Measurements from ENCODE around the gene PTPRT.

DNA sequence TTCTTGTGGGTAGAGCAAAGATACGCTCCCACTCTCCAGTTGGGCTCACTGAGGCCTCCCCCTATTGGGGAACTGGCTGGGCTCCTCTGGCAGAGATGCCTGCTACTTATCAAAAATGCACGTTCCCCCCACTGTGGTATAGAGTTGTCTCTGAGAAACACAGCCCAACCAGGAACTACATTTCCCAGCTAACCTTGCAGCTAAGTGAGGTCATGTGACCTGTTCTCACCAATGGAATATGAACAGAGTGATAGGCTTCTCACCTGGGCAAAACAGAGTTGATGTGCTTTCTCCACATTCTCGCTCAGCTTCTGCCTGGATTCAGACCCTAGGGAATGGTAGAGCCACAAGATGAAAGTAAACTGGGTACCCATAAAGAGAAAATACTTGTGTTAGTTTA, 49.1 kb upstream of the PTPRT start:
- TF ChIP-seq, protein P1, sequence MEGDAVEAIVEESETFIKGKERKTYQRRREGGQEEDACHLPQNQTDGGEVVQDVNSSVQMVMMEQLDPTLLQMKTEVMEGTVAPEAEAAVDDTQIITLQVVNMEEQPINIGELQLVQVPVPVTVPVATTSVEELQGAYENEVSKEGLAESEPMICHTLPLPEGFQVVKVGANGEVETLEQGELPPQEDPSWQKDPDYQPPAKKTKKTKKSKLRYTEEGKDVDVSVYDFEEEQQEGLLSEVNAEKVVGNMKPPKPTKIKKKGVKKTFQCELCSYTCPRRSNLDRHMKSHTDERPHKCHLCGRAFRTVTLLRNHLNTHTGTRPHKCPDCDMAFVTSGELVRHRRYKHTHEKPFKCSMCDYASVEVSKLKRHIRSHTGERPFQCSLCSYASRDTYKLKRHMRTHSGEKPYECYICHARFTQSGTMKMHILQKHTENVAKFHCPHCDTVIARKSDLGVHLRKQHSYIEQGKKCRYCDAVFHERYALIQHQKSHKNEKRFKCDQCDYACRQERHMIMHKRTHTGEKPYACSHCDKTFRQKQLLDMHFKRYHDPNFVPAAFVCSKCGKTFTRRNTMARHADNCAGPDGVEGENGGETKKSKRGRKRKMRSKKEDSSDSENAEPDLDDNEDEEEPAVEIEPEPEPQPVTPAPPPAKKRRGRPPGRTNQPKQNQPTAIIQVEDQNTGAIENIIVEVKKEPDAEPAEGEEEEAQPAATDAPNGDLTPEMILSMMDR (IDR thresholded peaks at IDR 0.05): no peak
- no peak for TF ChIP-seq POLR2A (IDR thresholded peaks at IDR 0.05)
